ENCODE data around the gene MAST1.

DNA sequence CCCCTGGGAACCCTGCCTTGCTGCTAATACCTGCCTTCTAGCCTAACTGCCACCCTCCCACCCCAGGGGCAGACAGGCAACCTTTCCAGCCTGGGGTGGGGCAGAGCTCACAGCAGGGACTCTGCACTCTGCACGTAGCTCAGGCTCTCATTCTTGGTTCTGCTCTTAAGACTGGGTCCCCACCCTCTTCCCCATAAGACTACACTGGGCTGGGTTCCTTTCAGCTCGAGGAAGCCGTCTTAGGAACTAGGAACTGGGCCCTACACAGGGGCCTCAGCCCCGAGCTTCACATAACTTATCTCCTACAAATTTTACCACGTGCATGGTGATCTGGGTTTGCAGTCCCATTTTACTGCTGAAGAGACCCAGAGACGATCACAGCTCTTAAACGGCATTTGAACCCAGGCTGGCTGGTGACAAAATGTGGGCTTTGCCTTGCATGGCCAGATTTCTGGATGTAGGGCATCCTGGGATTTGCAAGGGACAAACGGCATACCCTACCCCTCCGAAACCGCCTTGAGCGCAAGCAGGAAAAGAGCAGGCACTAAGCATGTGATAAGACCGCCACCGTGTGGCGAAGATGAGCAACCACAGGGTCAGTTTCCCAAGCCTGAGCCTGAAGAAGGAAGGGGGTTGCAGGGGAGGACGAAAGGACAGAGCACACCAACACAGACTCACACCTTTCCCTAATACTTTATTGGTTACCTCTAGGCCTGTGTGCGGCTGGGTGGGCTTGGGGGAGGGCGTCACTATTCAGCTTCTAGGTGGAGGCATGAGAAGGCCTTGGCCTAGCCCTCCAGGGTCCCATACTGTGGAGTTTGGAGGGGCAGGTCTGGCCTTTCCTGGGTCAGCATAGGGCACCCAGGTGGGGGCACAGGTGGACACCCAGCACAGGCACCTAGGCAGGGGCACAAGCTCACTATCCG, 41.9 kb upstream of the MAST1 start:
- TF ChIP-seq, protein P1, sequence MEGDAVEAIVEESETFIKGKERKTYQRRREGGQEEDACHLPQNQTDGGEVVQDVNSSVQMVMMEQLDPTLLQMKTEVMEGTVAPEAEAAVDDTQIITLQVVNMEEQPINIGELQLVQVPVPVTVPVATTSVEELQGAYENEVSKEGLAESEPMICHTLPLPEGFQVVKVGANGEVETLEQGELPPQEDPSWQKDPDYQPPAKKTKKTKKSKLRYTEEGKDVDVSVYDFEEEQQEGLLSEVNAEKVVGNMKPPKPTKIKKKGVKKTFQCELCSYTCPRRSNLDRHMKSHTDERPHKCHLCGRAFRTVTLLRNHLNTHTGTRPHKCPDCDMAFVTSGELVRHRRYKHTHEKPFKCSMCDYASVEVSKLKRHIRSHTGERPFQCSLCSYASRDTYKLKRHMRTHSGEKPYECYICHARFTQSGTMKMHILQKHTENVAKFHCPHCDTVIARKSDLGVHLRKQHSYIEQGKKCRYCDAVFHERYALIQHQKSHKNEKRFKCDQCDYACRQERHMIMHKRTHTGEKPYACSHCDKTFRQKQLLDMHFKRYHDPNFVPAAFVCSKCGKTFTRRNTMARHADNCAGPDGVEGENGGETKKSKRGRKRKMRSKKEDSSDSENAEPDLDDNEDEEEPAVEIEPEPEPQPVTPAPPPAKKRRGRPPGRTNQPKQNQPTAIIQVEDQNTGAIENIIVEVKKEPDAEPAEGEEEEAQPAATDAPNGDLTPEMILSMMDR (IDR thresholded peaks at IDR 0.05 in 8 of 11, conservative IDR thresholded peaks at IDR 0.05 in 3 of 11), result peak; percentile 91 to 100 (median 96)
- TF ChIP-seq POLR2AphosphoS5 (IDR thresholded peaks at IDR 0.05) (peak; percentile 3 to 82 (median 62)), POLR2A (IDR thresholded peaks at IDR 0.05) (no peak)

Data from spleen (tissue), 7 donors.